Measurements from ENCODE around the gene MTCL1. TPM values are rescaled to one million over a fixed set of nuclear protein-coding genes. Genes with fewer than 3 reads are reported as not detected.

MTCL1 gene
- total RNA-seq, 1 donor from 2014 or later: 59.3 TPM

- Histone ChIP-seq H3K79me2 (ENCODE audit: insufficient read depth, low read length) (peaks cover 4% of the 10 kb centered on the region), H3K27me3 (ENCODE audit: insufficient read depth, low read length) (no peaks in the 10 kb centered on the region), H3K4me1 (ENCODE audit: insufficient read depth, low read length) (peaks cover 40% of the 10 kb centered on the region), H4K20me1 (ENCODE audit: insufficient read depth, low read length) (no peaks in the 10 kb centered on the region), H3K27ac (ENCODE audit: low read depth, low read length) (peak overlapping the region; percentile 99), H3K4me3 (ENCODE audit: insufficient read depth, low read depth, low read length) (no peak overlapping the region), H2AFZ (ENCODE audit: low read depth, low read length) (no peak overlapping the region), H3K9me3 (ENCODE audit: insufficient read depth, low read depth, low read length) (no peaks in the 10 kb centered on the region), H3K36me3 (ENCODE audit: insufficient read depth, low read length) (peaks cover 23% of the 10 kb centered on the region), H3K9ac (ENCODE audit: low read length) (peak overlapping the region; percentile 88), H3K4me2 (ENCODE audit: low read length) (no peak overlapping the region)
- Mint-ChIP-seq H3K27ac (ENCODE audit: unreplicated experiment) (no peak overlapping the region), H3K27me3 (ENCODE audit: low read depth, unreplicated experiment) (no peaks in the 10 kb centered on the region), H3K36me3 (ENCODE audit: low read depth, unreplicated experiment) (peaks cover 14% of the 10 kb centered on the region), H3K4me3 (ENCODE audit: unreplicated experiment) (no peak overlapping the region), H3K4me1 (ENCODE audit: low read depth, unreplicated experiment) (peaks cover 34% of the 10 kb centered on the region), H3K9me3 (ENCODE audit: unreplicated experiment) (no peaks in the 10 kb centered on the region)
- FAIRE-seq (no peak), DNase-seq (ENCODE audit: low read depth) (no peak)
- TF ChIP-seq CTCF (IDR thresholded peaks at IDR 0.05; ENCODE audit: insufficient read depth, low read depth, low read length): no peak
- no peak for TF ChIP-seq EZH2 (IDR thresholded peaks at IDR 0.05; ENCODE audit: insufficient read depth, low read length)
Measured at GRCh38 chr18:8803063-8803795, 97.9 kb downstream of the MTCL1 start.

- H3K27ac ChIP-seq (ENCODE audit: low read depth, low read length): no peak overlapping the region
- Mint-ChIP-seq H3K9me3 (ENCODE audit: unreplicated experiment) (no peaks in the 10 kb centered on the region), H3K27ac (ENCODE audit: unreplicated experiment) (no peak overlapping the region), H3K4me3 (ENCODE audit: unreplicated experiment) (no peak overlapping the region), H3K27me3 (ENCODE audit: low read depth, unreplicated experiment) (no peaks in the 10 kb centered on the region), H3K36me3 (ENCODE audit: low read depth, unreplicated experiment) (peaks cover 16% of the 10 kb centered on the region), H3K4me1 (ENCODE audit: low read depth, unreplicated experiment) (peaks cover 38% of the 10 kb centered on the region)
- no peaks in the 10 kb centered on the region for H4K20me1 ChIP-seq (ENCODE audit: insufficient read depth, low read length)
- DNase-seq (ENCODE audit: low read depth) (no peak), FAIRE-seq (no peak)
- no peaks in the 10 kb centered on the region for H3K9me3 ChIP-seq (ENCODE audit: insufficient read depth, low read depth, low read length)
- no peak overlapping the region for H2AFZ ChIP-seq (ENCODE audit: low read depth, low read length)
- H3K4me2 ChIP-seq (ENCODE audit: low read length): no peak overlapping the region
- H3K4me3 ChIP-seq (ENCODE audit: insufficient read depth, low read depth, low read length): no peak overlapping the region
- peaks cover 40% of the 10 kb centered on the region for H3K4me1 ChIP-seq (ENCODE audit: insufficient read depth, low read length)
- no peak overlapping the region for H3K9ac ChIP-seq (ENCODE audit: low read length)
- peaks cover 23% of the 10 kb centered on the region for H3K36me3 ChIP-seq (ENCODE audit: insufficient read depth, low read length)
- H3K79me2 ChIP-seq (ENCODE audit: insufficient read depth, low read length): peaks cover 4% of the 10 kb centered on the region
- no peaks in the 10 kb centered on the region for H3K27me3 ChIP-seq (ENCODE audit: insufficient read depth, low read length)
- TF ChIP-seq CTCF (IDR thresholded peaks at IDR 0.05; ENCODE audit: insufficient read depth, low read depth, low read length): no peak
- no peak for TF ChIP-seq EZH2 (IDR thresholded peaks at IDR 0.05; ENCODE audit: insufficient read depth, low read length)
Measured at GRCh38 chr18:8803957-8804356, 98.6 kb downstream of the MTCL1 start.

- H3K27me3 Mint-ChIP-seq (ENCODE audit: low read depth, unreplicated experiment): no peaks in the 10 kb centered on the region
- peaks cover 24% of the 10 kb centered on the region for H3K4me1 ChIP-seq (ENCODE audit: insufficient read depth, low read length)
- H3K4me1 Mint-ChIP-seq (ENCODE audit: low read depth, unreplicated experiment): peaks cover 25% of the 10 kb centered on the region
- no peak overlapping the region for H3K9ac ChIP-seq (ENCODE audit: low read length)
- FAIRE-seq (no peak), DNase-seq (ENCODE audit: low read depth) (no peak)
- H2AFZ ChIP-seq (ENCODE audit: low read depth, low read length): no peak overlapping the region
- no peak overlapping the region for H3K4me2 ChIP-seq (ENCODE audit: low read length)
- H3K36me3 ChIP-seq (ENCODE audit: insufficient read depth, low read length): peaks cover 25% of the 10 kb centered on the region
- no peak overlapping the region for H3K27ac Mint-ChIP-seq (ENCODE audit: unreplicated experiment)
- no peak overlapping the region for H3K4me3 Mint-ChIP-seq (ENCODE audit: unreplicated experiment)
- H3K27me3 ChIP-seq (ENCODE audit: insufficient read depth, low read length): no peaks in the 10 kb centered on the region
- no peak overlapping the region for H3K4me3 ChIP-seq (ENCODE audit: insufficient read depth, low read depth, low read length)
- H3K9me3 ChIP-seq (ENCODE audit: insufficient read depth, low read depth, low read length): no peaks in the 10 kb centered on the region
- H3K9me3 Mint-ChIP-seq (ENCODE audit: unreplicated experiment): no peaks in the 10 kb centered on the region
- H3K36me3 Mint-ChIP-seq (ENCODE audit: low read depth, unreplicated experiment): peaks cover 21% of the 10 kb centered on the region
- no peak overlapping the region for H3K27ac ChIP-seq (ENCODE audit: low read depth, low read length)
- peaks cover 4% of the 10 kb centered on the region for H3K79me2 ChIP-seq (ENCODE audit: insufficient read depth, low read length)
- TF ChIP-seq CTCF (IDR thresholded peaks at IDR 0.05; ENCODE audit: insufficient read depth, low read depth, low read length): no peak
- no peak for TF ChIP-seq EZH2 (IDR thresholded peaks at IDR 0.05; ENCODE audit: insufficient read depth, low read length)
- H4K20me1 ChIP-seq (ENCODE audit: insufficient read depth, low read length): no peaks in the 10 kb centered on the region
Measured at GRCh38 chr18:8805552-8805951, 100.2 kb downstream of the MTCL1 start.
